Chondrocyte (in vitro differentiated cells): ENCODE data around the gene COL8A1. TPM values are rescaled to one million over a fixed set of nuclear protein-coding genes. Genes with fewer than 3 reads are reported as not detected.
"Not testable (repeated sequence)": the region's sequence is repeated elsewhere in the genome, so short reads cannot be mapped to it uniquely, and the experiment has no call there.

ENCODE experiments used
- DNase-seq: peaks from one replicate; pipeline ENCODE4 v3.0.0; 2021; ENCODE audit warnings: mixed read lengths, low spot score
- H3K27ac Mint-ChIP-seq: one replicate; pipeline ENCODE4 v1.8.0; 2021; ENCODE audit warnings: mild to moderate bottlenecking, moderate library complexity, mixed read lengths; ENCODE audit not compliant: unreplicated experiment
- H3K27me3 Mint-ChIP-seq: 2 replicates; pipeline ENCODE4 v1.8.0; 2021; ENCODE audit warnings: low read depth, mixed read lengths
- H3K36me3 Mint-ChIP-seq: 2 replicates; pipeline ENCODE4 v1.8.0; 2021; ENCODE audit warnings: low read depth, mixed read lengths
- H3K4me1 Mint-ChIP-seq: 2 replicates; pipeline ENCODE4 v1.8.0; 2021; ENCODE audit warnings: low read depth, mild to moderate bottlenecking, mixed read lengths
- H3K4me3 Mint-ChIP-seq: one replicate; pipeline ENCODE4 v1.8.0; 2021; ENCODE audit warnings: mild to moderate bottlenecking, moderate library complexity, mixed read lengths; ENCODE audit not compliant: unreplicated experiment
- H3K9me3 Mint-ChIP-seq: 2 replicates; pipeline ENCODE4 v1.8.0; 2021; ENCODE audit warnings: low read depth, mixed read lengths
- CTCF ChIP-seq: fragments of 200-600 bp; sonication (generic); IDR thresholded peaks from 2 replicates; pipeline ENCODE4 v1.5.0; 2021; ENCODE audit warnings: antibody characterized with exemption, mild to moderate bottlenecking, moderate library complexity
- total RNA-seq: library from RNA; stranded (reverse); gene quantifications from 3 replicates; pipeline ENCODE4 v1.2.1, GENCODE V29; 2021

The COL8A1 gene
- total RNA-seq, 1 donor from 2014 or later = 2,343 TPM

GRCh38 chr3:99834211-99834957 is 196.0 kb downstream of the COL8A1 start:
- no peak for DNase-seq
- TF ChIP-seq CTCF = no peak
- H3K9me3 Mint-ChIP-seq = no peaks in the 10 kb centered on the region

GRCh38 chr3:99836681-99837080 is 198.3 kb downstream of the COL8A1 start:
- H3K4me3 Mint-ChIP-seq = no peak overlapping the region
- no peak for TF ChIP-seq CTCF
- no peaks in the 10 kb centered on the region for H3K9me3 Mint-ChIP-seq
- no peak for DNase-seq
- no peak overlapping the region for H3K27ac Mint-ChIP-seq
- H3K4me1 Mint-ChIP-seq = peaks cover 13% of the 10 kb centered on the region
- H3K27me3 Mint-ChIP-seq = no peaks in the 10 kb centered on the region
- no peaks in the 10 kb centered on the region for H3K36me3 Mint-ChIP-seq

More at GRCh38 chr3:99834211-99834957, 196.0 kb downstream of the COL8A1 start:
- Mint-ChIP-seq H3K27ac (no peak overlapping the region), H3K4me1 (peaks cover 9% of the 10 kb centered on the region), H3K27me3 (no peaks in the 10 kb centered on the region), H3K4me3 (no peak overlapping the region), H3K36me3 (no peaks in the 10 kb centered on the region)

DNA sequence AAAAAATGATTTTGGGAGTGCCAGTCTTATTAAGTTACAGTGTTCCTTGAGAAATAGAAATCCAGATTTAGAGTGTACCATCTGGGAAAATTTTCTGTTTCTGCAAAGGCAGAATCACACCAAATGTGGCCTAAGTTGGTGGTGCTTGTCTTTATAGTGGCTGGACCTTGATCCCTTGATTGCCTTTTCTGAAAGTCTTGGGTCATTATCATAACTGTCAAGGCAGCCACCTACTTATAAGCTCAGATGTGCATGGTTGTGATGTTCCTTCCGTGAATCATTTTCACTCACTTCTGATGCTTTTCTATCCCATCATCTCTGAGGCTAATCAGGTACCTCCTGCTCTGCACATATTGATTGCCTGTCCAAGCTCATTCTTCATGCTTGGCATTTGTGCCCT is 199.3 kb downstream of the COL8A1 start:
- no peak for DNase-seq
- Mint-ChIP-seq H3K9me3 (no peaks in the 10 kb centered on the region), H3K27me3 (no peaks in the 10 kb centered on the region), H3K4me1 (peaks cover 14% of the 10 kb centered on the region), H3K4me3 (no peak overlapping the region), H3K27ac (no peak overlapping the region), H3K36me3 (no peaks in the 10 kb centered on the region)
- TF ChIP-seq CTCF = no peak

GRCh38 chr3:99838755-99839154 is 200.4 kb downstream of the COL8A1 start:
- TF ChIP-seq CTCF = no peak
- no peaks in the 10 kb centered on the region for H3K9me3 Mint-ChIP-seq
- no peak for DNase-seq
- no peak overlapping the region for H3K27ac Mint-ChIP-seq
- H3K4me1 Mint-ChIP-seq = peaks cover 16% of the 10 kb centered on the region
- H3K4me3 Mint-ChIP-seq = no peak overlapping the region
- H3K36me3 Mint-ChIP-seq = no peaks in the 10 kb centered on the region
- no peaks in the 10 kb centered on the region for H3K27me3 Mint-ChIP-seq

GRCh38 chr3:99839613-99840012 is 201.2 kb downstream of the COL8A1 start:
- Mint-ChIP-seq H3K36me3 (no peaks in the 10 kb centered on the region), H3K27ac (no peak overlapping the region), H3K9me3 (no peaks in the 10 kb centered on the region), H3K4me1 (peaks cover 24% of the 10 kb centered on the region), H3K27me3 (no peaks in the 10 kb centered on the region), H3K4me3 (no peak overlapping the region)
- DNase-seq = no peak
- TF ChIP-seq CTCF = no peak

DNA sequence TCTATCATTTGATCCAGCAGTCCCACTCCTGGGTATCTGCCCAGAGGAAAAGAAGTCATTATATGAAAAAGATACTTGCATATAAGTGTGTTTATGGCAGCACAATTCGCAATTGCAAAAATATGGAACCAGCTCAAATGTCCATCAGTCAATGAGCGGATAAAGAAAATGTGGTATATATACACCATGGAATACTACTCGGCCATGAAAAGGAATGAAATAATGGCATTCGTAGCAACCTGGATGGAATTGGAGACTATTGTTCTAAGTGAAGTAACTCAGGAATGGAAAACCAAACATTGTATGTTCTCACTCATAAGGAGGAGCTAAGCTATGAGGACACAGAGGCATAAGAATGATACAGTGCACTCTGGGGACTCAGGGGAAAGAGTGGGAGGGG is 203.6 kb downstream of the COL8A1 start:
- H3K27ac Mint-ChIP-seq, DNase-seq, H3K4me3 Mint-ChIP-seq, H3K36me3 Mint-ChIP-seq, H3K9me3 Mint-ChIP-seq, H3K27me3 Mint-ChIP-seq: not testable (repeated sequence)
- H3K4me1 Mint-ChIP-seq = peaks cover 35% of the 10 kb centered on the region
